HG02973 (cell line): ENCODE measurements around the gene HOXD13.

Source experiments
- ATAC-seq: cut with Tn5 transposase; IDR thresholded peaks from one replicate; pipeline ENCODE4 v1.9.1; 2021; ENCODE audit warnings: moderate library complexity; ENCODE audit not compliant: unreplicated experiment

Gene HOXD13

DNA sequence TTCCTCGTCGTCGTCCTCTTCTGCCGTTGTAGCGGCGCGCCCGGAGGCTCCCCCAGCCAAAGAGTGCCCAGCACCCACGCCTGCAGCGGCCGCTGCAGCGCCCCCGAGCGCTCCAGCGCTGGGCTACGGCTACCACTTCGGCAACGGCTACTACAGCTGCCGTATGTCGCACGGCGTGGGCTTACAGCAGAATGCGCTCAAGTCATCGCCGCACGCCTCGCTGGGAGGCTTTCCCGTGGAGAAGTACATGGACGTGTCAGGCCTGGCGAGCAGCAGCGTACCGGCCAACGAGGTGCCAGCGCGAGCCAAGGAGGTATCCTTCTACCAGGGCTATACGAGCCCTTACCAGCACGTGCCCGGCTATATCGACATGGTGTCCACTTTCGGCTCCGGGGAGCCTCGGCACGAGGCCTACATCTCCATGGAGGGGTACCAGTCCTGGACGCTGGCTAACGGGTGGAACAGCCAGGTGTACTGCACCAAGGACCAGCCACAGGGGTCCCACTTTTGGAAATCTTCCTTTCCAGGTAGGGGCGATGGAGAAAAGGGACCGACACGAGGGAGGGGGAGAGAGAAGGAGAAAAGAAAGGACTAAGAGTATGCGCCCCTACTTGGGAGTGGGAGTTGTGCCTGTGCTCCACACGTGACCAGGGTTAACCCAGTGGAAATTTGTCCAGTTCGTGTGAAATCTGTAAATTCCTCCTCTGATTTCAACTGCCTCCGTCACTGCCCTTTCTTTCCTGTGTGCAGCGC lies 800 bp downstream of the HOXD13 start:
- no peak for ATAC-seq

DNA sequence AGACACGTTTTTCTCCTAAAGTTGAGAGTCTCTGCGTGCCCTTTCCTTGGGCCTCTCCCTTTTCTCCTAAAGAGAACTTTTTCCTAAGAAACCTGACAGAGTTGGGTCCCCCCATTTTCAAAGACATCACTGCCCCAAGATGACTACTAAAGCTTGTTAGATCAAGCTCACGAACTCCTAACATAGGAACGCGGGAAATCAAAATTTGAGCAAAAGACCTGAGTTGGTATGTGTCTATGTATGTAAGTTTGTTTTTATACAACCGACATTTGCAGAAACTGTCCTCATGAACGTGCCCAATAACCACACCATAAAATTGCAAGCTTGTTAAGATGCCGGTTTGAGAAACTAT lies 1.4 kb downstream of the HOXD13 start:
- ATAC-seq, result no peak

DNA sequence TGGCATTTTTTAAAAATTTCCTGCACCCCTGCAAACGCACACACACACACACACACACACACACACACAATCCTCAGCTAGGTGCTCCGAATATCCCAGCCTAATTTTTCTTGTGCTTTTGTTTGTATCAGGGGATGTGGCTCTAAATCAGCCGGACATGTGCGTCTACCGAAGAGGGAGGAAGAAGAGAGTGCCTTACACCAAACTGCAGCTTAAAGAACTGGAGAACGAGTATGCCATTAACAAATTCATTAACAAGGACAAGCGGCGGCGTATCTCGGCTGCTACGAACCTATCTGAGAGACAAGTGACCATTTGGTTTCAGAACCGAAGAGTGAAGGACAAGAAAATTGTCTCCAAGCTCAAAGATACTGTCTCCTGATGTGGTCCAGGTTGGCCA lies 1.8 kb downstream of the HOXD13 start:
- ATAC-seq, result no peak

DNA sequence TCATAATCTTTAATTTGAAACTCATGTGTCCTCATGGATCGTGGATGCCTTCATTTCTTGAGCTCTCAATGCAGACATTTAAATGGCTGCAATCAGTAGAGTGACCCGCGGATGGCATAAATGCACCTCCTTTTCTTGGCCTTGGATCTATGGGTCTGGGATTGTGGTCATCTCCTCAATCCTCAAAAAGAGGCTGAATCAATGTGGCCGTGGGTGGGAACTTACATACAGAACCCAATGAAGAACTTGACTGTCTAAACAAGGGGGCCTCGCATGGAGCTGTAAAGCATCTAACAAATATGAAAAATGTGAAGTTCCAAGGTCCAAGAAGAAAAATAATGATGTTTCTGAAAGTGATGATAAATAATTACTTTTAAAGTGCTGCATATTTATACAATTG lies 2.9 kb downstream of the HOXD13 start:
- no peak for ATAC-seq

GRCh38 chr2:176096243-176096985 lies 3.9 kb downstream of the HOXD13 start:
- no peak for ATAC-seq

GRCh38 chr2:176096986-176097819 lies 4.7 kb downstream of the HOXD13 start:
- peak; percentile 79 for ATAC-seq

GRCh38 chr2:176097820-176098365 lies 5.4 kb downstream of the HOXD13 start:
- ATAC-seq, result no peak

- ATAC-seq, result no peak
Observed at GRCh38 chr2:176098366-176099158, 6.0 kb downstream of the HOXD13 start.

- ATAC-seq, result no peak
Observed at GRCh38 chr2:176099159-176099727, 6.7 kb downstream of the HOXD13 start.

- no peak for ATAC-seq
Observed at GRCh38 chr2:176099728-176100546, 7.4 kb downstream of the HOXD13 start, which contains the start of gene HOXD12. Gene HOXD12 (plus strand): TSS chr2:176099795. CDS start chr2:176099802, 7 bp downstream.

DNA sequence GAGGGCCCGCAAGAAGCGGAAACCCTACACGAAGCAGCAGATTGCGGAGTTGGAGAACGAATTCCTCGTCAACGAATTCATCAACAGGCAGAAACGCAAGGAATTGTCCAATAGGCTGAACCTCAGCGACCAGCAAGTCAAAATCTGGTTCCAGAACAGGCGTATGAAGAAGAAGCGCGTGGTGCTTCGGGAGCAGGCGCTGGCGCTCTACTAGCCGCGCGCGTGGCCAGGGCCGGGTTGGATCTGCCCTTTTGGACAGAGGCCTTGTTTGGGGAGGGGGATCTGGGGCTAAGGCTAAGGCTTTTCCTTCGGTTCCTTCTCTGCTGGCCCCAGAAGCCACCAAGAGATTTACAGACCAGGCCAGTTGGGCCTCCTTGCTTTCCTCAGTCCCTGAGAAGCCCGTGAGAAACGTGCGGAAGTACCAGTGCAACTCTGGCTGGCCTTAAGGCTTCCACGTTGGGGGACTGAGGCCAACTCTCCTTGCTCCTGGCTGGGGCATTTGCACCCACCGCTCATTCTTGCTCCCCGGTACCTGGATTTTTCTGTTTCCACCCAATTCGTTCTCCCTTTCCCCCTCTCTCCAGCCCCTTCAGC lies 8.1 kb downstream of the HOXD13 start:
- ATAC-seq, result no peak

DNA sequence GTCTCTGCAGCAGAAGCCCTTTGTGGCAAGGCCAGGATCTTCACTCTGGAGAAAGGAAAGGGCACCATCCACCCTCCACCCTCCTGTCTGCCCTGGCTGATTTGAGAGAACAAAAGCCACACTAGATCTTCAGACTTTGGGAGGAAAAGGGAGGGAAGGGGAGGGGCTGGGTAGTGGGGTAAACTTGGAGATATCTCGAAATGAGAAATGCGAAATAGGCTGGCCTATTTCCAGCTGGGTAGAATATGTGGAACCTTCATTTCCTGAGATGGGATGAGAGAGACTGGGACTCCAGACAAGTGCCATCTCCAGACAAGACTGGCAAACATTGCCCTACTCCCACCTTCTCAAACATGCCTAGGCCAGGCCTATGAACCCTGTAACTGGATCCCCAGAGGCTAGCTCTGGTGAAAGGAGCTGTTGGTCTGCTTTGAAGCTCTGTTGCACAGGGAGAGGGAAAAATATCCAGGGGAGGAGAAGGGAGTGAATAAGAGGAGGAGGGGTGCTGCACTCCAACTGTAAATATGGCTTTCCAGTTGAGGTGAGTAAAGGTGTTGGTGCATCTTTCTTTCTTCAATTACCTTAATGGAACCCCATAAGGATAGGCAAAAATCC lies 8.8 kb downstream of the HOXD13 start:
- ATAC-seq, result no peak

- ATAC-seq, result no peak
Observed at GRCh38 chr2:176101842-176102241, 9.3 kb downstream of the HOXD13 start.

GRCh38 chr2:176102309-176102866 lies 9.9 kb downstream of the HOXD13 start:
- no peak for ATAC-seq

DNA sequence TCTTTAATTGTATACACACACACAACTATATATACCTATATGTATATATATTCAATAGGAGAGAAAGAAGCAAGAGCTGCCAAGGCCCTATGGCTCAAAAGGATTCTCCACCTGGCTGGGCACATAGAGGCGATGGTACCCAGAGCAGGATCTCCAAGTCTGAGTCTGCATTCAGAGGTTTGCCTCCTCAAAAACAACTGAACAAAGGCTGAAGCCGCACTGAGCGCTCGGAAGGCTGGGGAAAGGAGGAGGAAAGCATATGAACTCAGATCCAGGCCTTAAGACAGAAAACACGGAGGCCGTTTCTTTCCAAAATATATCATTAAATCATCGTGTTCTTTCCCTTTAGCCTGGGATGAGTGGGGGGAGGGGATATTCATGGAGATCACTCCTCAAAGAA lies 10.7 kb downstream of the HOXD13 start:
- no peak for ATAC-seq

- ATAC-seq, result no peak
Observed at GRCh38 chr2:176103742-176104315, 11.3 kb downstream of the HOXD13 start.

- ATAC-seq, result no peak
Observed at GRCh38 chr2:176104316-176105077, 12.0 kb downstream of the HOXD13 start.
